ENCODE data around the gene PSME1. TPM values are rescaled to one million over a fixed set of nuclear protein-coding genes. Genes with fewer than 3 reads are reported as not detected.

Gene PSME1
- total and polyA plus RNA-seq, 2 of the 13 experiments (the other 11 are each of a cell fraction or from before 2014, with no cell fraction given) = 159 to 608 TPM

GRCh38 chr14:24146453-24146977 lies 10.5 kb downstream of the PSME1 start, which contains the start of gene PSME2 (continued):
- TF ChIP-seq HNRNPK (IDR thresholded peaks at IDR 0.05; ENCODE audit: low read depth, low read length, poor library complexity, severe bottlenecking) (no peak), POLR2AphosphoS2 (IDR thresholded peaks at IDR 0.05; ENCODE audit: low read depth, low read length) (no peak), ATF3 (CRISPR knock-in tag; IDR thresholded peaks at IDR 0.05) (no peak), ZNF564 (CRISPR knock-in tag; IDR thresholded peaks at IDR 0.05) (no peak), ZNF263 (CRISPR knock-in tag; IDR thresholded peaks at IDR 0.05) (peak; percentile 42), GABPA (IDR thresholded peaks at IDR 0.05; ENCODE audit: low read depth, low read length) (no peak), GABPA (CRISPR knock-in tag; IDR thresholded peaks at IDR 0.05; ENCODE audit: low read depth) (no peak), NR2C2 (CRISPR knock-in tag; IDR thresholded peaks at IDR 0.05; ENCODE audit: borderline replicate concordance) (no peak), RAD51 (IDR thresholded peaks at IDR 0.05; ENCODE audit: borderline replicate concordance) (no peak), ETV5 (CRISPR knock-in tag; IDR thresholded peaks at IDR 0.05; ENCODE audit: borderline replicate concordance) (0 out of 2 replicates have a peak, but pooled peaks have one; percentile 6), ZNF580 (CRISPR knock-in tag; IDR thresholded peaks at IDR 0.05; ENCODE audit: borderline replicate concordance, low read depth) (no peak), ZNF468 (CRISPR knock-in tag; IDR thresholded peaks at IDR 0.05) (no peak), ZNF18 (CRISPR knock-in tag; IDR thresholded peaks at IDR 0.05; ENCODE audit: insufficient replicate concordance) (no peak), ZNF30 (CRISPR knock-in tag; IDR thresholded peaks at IDR 0.05) (no peak), KLF6 (CRISPR knock-in tag; IDR thresholded peaks at IDR 0.05) (peak; percentile 42; the same call in 1 of the 2 replicates), KDM2A (CRISPR knock-in tag; IDR thresholded peaks at IDR 0.05; ENCODE audit: borderline replicate concordance, low read depth) (peak; percentile 53; the same call in 1 of the 2 replicates), ZNF878 (CRISPR knock-in tag; IDR thresholded peaks at IDR 0.05) (no peak), U2AF2 (IDR thresholded peaks at IDR 0.05; ENCODE audit: low read depth, low read length) (no peak), ZNF362 (CRISPR knock-in tag; IDR thresholded peaks at IDR 0.05; ENCODE audit: borderline replicate concordance) (no peak), KLF11 (CRISPR knock-in tag; IDR thresholded peaks at IDR 0.05) (peak; percentile 45; the same call in 1 of the 2 replicates), RFX3 (CRISPR knock-in tag; IDR thresholded peaks at IDR 0.05) (no peak), PAWR (CRISPR knock-in tag; IDR thresholded peaks at IDR 0.05; ENCODE audit: borderline replicate concordance) (no peak; the same call in 1 of the 2 replicates), SOX13 (IDR thresholded peaks at IDR 0.05) (peak; percentile 39), SOX13 (CRISPR knock-in tag; conservative IDR thresholded peaks at IDR 0.05 in 1 of 2, IDR thresholded peaks at IDR 0.05 in 1 of 2) (peak in 1 of 2 experiments; percentile 61; a peak in 2 of 4 replicates), ZNF704 (CRISPR knock-in tag; IDR thresholded peaks at IDR 0.05; ENCODE audit: borderline replicate concordance) (peak; percentile 93; the same call in 1 of the 2 replicates), ATF7-NPFF (CRISPR knock-in tag; IDR thresholded peaks at IDR 0.05; ENCODE audit: low read depth) (0 out of 2 replicates have a peak, but pooled peaks have one; percentile 91), SMAD1 (CRISPR knock-in tag; IDR thresholded peaks at IDR 0.05; ENCODE audit: borderline replicate concordance, low read depth) (no peak)

All from HepG2 (cell line).